Mononuclear cell (primary cell): Measurements from ENCODE around the gene CMYA5. TPM values are rescaled to one million over a fixed set of nuclear protein-coding genes. Genes with fewer than 3 reads are reported as not detected.

Experiments
- H3K27me3 ChIP-seq: 2 replicates; pipeline ENCODE4 v1.6.0; 2011; ENCODE audit warnings: low read length, control low read depth; ENCODE audit not compliant: insufficient read depth
- H3K4me1 ChIP-seq: 2 replicates; pipeline ENCODE4 v1.5.1; 2011; ENCODE audit warnings: mild to moderate bottlenecking, low read length, control low read depth; ENCODE audit not compliant: insufficient read depth
- H3K4me3 ChIP-seq: 2 replicates; pipeline ENCODE4 v1.5.1; 2011; ENCODE audit warnings: mild to moderate bottlenecking, low read length, moderate library complexity
- H3K9me3 ChIP-seq: 2 replicates; pipeline ENCODE4 v1.5.1; 2011; ENCODE audit warnings: low read depth, mild to moderate bottlenecking, control low read depth, low read length
- total RNA-seq: library from RNA; depleted of rRNA; stranded (reverse); fragments of >200 nt; gene quantifications from one replicate; pipeline ENCODE4 v1.2.3, GENCODE V29; 2012

The CMYA5 gene
- total RNA-seq, 1 donor: 0.21 TPM

DNA sequence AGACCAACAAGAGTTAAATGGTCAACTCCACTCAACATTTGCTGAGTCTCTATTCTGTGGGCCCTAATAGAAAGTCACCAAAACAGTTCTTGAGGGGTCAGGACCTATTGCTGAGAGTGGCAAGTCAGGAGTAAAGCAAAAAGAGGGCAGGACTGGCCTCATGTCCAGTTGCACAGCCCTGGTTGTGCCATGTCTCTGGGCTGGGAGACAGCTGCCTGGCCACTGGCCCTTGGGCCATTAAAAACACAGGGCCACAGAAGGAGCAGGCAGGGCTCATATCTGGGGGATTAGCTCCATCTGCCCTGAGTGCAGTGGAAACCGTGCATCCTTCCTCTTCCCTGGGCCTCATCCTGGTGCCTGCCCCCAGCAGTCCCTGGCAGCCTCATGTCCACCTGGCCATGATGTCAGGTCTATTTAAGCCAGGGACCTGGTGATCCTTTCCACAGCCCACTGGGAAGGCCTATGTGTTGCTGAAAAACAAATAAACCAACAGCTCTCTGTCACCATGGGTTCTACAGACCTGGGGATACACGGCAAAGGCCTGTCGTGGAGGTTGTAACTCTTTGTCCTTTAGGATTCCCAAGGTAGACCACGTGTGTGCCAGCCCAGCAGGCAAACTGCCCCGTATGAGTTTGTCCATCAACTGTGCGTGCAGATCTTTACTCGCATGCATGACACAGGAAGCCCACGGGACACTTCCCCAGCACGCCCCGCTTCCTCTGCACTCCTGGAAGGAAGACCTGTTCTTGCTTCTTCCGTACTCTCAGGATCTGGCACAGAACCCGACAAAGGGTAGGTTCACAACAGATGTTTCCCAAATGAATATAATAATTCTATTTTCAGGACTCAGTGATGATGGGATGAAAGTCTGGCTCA lies 152.6 kb downstream of the CMYA5 start:
- no peaks in the 10 kb centered on the region for H3K27me3 ChIP-seq
- H3K4me1 ChIP-seq: no peaks in the 10 kb centered on the region
- H3K9me3 ChIP-seq: no peaks in the 10 kb centered on the region
- no peak overlapping the region for H3K4me3 ChIP-seq

GRCh38 chr5:79842991-79843390 lies 153.4 kb downstream of the CMYA5 start:
- Histone ChIP-seq H3K27me3 (no peaks in the 10 kb centered on the region), H3K4me1 (no peaks in the 10 kb centered on the region), H3K9me3 (no peaks in the 10 kb centered on the region), H3K4me3 (no peak overlapping the region)

DNA sequence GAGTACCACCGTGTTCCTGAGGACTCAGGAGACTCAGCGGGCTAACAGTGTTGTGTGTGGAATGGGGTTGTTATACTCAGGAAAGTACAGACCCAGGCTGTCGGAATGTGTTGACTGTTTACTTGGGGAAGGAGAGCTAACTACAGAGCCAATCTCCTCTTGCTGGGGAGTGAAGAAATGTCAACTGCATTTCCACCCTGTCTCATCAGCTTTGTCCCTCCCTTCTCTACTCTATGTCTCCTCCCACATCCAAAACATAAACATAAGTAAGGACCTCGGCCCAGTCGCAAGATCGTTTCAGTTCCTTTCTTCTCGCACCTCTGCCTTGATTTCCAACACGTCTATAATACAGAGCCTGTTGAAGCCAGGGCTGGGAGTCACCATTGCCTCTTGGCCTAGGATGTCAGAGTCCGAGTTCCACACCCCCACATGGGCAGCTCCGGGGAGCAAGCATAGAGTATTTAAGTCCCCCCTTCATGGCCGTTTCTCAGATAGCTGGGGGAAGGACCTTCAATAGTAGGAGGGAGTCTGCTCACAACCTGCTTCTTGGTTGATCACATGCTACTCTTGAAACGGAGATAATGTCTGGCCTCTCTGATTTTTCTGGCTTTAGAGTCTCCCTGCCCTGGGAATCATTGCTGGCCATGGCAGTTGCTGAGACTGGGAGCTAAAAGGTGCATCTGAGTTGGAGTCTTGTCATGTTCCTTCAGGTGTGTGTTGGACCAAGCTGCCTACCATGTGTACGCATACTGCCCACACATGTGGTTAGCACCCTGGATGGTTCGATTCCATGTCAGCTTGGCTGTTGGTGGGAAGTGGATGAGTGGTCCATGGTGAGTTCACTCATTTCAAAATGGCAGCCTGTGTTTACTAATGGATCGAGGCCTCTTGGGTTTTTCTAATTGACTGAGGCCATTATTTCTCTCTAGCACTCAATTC lies 154.1 kb downstream of the CMYA5 start:
- Histone ChIP-seq H3K27me3 (no peaks in the 10 kb centered on the region), H3K4me1 (no peaks in the 10 kb centered on the region), H3K9me3 (no peaks in the 10 kb centered on the region), H3K4me3 (no peak overlapping the region)

DNA sequence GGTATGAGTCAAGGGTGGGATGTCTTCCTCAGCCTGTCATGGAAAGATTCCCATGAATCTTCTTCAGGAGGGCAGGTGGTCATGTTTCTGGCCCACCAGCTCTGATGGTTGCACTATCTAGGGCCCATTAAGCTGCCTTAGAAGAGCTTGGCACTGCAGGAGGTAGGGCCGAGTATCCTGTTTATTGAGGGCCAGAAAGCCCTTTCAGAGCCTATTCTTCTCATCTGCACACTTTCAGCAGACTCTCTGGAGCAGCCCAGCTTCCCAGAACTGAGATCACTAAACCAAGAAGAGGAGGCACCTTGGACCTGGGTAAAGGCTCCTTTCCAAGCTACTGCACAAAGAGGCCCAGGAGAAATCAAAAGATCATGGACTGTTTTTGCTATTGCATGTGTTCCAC lies 154.9 kb downstream of the CMYA5 start:
- Histone ChIP-seq H3K9me3 (no peaks in the 10 kb centered on the region), H3K4me1 (no peaks in the 10 kb centered on the region), H3K27me3 (no peaks in the 10 kb centered on the region)

GRCh38 chr5:79845448-79846197 lies 156.0 kb downstream of the CMYA5 start:
- no peaks in the 10 kb centered on the region for H3K4me1 ChIP-seq
- no peaks in the 10 kb centered on the region for H3K27me3 ChIP-seq
- no peak overlapping the region for H3K4me3 ChIP-seq
- H3K9me3 ChIP-seq: no peaks in the 10 kb centered on the region

More for the DNA sequence above, 154.9 kb downstream of the CMYA5 start:
- H3K4me3 ChIP-seq: no peak overlapping the region

DNA sequence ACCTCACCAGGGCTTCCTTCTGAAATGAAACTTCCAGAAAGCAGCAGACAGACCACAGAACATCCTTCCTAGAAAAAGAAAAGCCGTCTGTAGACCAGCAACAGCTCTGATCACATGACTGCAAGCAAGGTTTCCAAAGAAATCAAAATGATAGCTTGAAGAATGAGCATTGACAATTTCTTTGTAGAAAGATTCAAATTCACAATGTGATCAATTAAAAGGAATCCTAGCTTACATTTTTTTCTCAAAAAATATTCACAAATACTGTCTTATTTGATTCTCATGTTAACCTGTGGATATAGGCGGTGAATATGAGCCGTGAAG lies 156.5 kb downstream of the CMYA5 start:
- Histone ChIP-seq H3K4me1 (no peaks in the 10 kb centered on the region), H3K27me3 (no peaks in the 10 kb centered on the region), H3K4me3 (no peak overlapping the region), H3K9me3 (no peaks in the 10 kb centered on the region)

DNA sequence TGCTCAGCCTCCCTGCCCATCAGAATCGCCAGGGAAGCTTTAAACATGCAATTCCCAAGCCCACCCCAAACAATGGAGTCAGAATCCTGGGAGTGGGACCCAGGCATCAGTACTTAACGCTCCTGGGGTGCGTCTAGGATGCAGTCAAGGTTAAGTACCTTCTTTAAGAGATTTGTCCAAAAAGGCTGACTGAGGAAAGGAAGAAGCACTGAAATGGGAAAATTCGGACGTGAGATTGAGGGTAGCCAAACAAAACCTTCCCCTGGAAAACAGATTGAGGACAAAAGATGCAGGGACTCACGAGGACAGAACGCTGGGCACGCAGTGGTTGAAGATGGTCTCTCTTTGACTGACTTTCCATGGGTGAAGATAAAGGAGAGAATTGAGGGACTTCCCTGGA lies 157.9 kb downstream of the CMYA5 start:
- Histone ChIP-seq H3K4me1 (no peaks in the 10 kb centered on the region), H3K27me3 (no peaks in the 10 kb centered on the region), H3K9me3 (no peaks in the 10 kb centered on the region)

GRCh38 chr5:79849061-79849460 lies 159.4 kb downstream of the CMYA5 start:
- H3K9me3 ChIP-seq: no peaks in the 10 kb centered on the region
- no peaks in the 10 kb centered on the region for H3K27me3 ChIP-seq
- no peak overlapping the region for H3K4me3 ChIP-seq
- no peaks in the 10 kb centered on the region for H3K4me1 ChIP-seq

More for the DNA sequence above, 157.9 kb downstream of the CMYA5 start:
- no peak overlapping the region for H3K4me3 ChIP-seq

Other genes starting within 250 kb of the CMYA5 start
- 9.7 TPM for gene HOMER1, start 175.7 kb upstream of the CMYA5 start, total RNA-seq
- gene TENT2, start 77.4 kb upstream of the CMYA5 start, total RNA-seq: 229 TPM